GM18526 (cell line): ENCODE measurements around the gene PCDHGC3.

Experiments
- POLR2A ChIP-seq: IDR thresholded peaks from 3 replicates; pipeline ENCODE4 v1.6.1; 2011; ENCODE audit not compliant: insufficient read length; ENCODE audit errors: extremely low read depth

The PCDHGC3 gene

GRCh38 chr5:141475625-141476131 lies at the start of gene PCDHGC3:
Gene PCDHGC3 (plus strand): TSS chr5:141475966. CDS start chr5:141476117, 151 bp downstream.
- no peak for TF ChIP-seq POLR2A

- TF ChIP-seq POLR2A, result no peak
Measured at GRCh38 chr5:141427783-141428426, 47.9 kb upstream of the PCDHGC3 start.

- no peak for TF ChIP-seq POLR2A
Measured at GRCh38 chr5:141430332-141431113, 45.2 kb upstream of the PCDHGC3 start, which contains the start of gene PCDHGA12. Gene PCDHGA12 (plus strand): TSS chr5:141430507. CDS start chr5:141430760, 253 bp downstream.

- TF ChIP-seq POLR2A, result no peak
Measured at GRCh38 chr5:141431286-141431685, 44.5 kb upstream of the PCDHGC3 start.

GRCh38 chr5:141434006-141434405 lies 41.8 kb upstream of the PCDHGC3 start:
- no peak for TF ChIP-seq POLR2A

- no peak for TF ChIP-seq POLR2A
Measured at GRCh38 chr5:141437221-141437620, 38.5 kb upstream of the PCDHGC3 start.

- no peak for TF ChIP-seq POLR2A
Measured at GRCh38 chr5:141439411-141440141, 36.2 kb upstream of the PCDHGC3 start.

- no peak for TF ChIP-seq POLR2A
Measured at GRCh38 chr5:141440341-141440740, 35.4 kb upstream of the PCDHGC3 start.

- TF ChIP-seq POLR2A, result no peak
Measured at GRCh38 chr5:141441571-141442170, 34.1 kb upstream of the PCDHGC3 start.

GRCh38 chr5:141465351-141465750 lies 10.4 kb upstream of the PCDHGC3 start:
- TF ChIP-seq POLR2A, result no peak

- TF ChIP-seq POLR2A, result no peak
Measured at GRCh38 chr5:141476132-141476911, 556 bp downstream of the PCDHGC3 start.

- no peak for TF ChIP-seq POLR2A
Measured at GRCh38 chr5:141477044-141477575, 1.3 kb downstream of the PCDHGC3 start.

GRCh38 chr5:141477815-141478214 lies 2.0 kb downstream of the PCDHGC3 start:
- TF ChIP-seq POLR2A, result no peak

- TF ChIP-seq POLR2A, result no peak
Measured at GRCh38 chr5:141478321-141478945, 2.7 kb downstream of the PCDHGC3 start.
